GM21390 (cell line): ENCODE measurements around the gene GALK1.
A peak's percentile ranks its signal among the peaks of the same experiment; 100 is the strongest.

Experiments used
- ATAC-seq: cut with Tn5 transposase; IDR thresholded peaks from one replicate; pipeline ENCODE4 v1.9.1; 2021; ENCODE audit not compliant: unreplicated experiment

The GALK1 gene

DNA sequence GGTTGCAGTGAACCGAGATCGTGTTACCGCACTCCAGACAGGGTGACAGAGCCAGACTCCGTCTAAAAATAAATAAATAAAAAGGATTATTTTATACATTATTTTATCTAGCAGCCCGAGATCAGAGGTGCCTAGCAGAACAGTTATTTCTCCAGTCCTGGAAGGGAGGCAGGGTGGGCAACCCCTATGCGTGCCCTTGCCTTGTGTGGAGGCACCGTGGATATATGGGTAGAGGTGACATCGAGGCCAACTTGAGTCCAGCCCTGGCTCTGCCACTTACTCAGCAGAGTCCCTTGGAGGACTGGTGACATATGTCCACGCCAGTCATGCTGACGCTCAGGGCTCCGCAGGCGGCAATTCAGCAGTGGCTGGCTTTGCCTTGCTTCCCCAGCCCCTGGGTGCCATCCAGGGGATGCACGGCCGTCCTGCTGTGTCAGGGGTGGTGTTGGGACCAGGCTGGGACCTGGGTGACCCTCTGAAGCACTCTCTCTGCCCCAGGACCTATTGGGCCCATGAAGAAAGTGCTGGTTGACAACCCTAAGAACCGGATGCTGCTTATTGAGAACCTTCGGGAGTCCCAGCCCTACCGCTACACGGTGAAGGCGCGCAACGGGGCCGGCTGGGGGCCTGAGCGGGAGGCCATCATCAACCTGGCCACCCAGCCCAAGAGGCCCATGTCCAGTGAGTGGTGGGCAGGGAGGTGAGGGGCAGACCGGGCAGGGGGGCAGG lies 13.2 kb downstream of the GALK1 start:
- ATAC-seq = no peak

DNA sequence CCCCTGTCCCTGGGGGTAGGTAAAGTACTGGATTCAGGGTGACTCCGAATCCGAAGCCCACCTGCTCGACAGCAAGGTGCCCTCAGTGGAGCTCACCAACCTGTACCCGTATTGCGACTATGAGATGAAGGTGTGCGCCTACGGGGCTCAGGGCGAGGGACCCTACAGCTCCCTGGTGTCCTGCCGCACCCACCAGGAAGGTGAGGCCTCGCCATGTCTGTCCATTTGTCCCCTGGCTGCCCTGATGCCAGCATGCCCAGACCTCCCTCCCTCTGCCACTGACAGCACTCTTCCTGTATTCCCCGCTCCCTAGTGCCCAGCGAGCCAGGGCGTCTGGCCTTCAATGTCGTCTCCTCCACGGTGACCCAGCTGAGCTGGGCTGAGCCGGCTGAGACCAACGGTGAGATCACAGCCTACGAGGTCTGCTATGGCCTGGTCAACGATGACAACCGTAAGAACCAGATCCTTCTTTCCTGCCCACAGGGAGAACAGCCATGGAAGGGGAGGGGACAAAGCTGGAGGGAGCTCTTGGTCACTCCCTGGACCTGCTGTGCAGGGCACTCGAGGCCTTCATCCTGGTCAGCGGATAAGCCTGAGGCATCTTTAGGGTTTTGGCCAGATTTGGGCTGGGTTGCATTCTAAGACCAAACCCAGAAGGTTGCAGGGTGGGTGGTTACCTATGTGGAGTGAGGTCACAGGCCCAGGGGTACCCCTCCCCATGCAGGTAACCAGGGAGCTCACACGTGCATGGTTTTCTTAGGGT lies 14.2 kb downstream of the GALK1 start:
- ATAC-seq = no peak

DNA sequence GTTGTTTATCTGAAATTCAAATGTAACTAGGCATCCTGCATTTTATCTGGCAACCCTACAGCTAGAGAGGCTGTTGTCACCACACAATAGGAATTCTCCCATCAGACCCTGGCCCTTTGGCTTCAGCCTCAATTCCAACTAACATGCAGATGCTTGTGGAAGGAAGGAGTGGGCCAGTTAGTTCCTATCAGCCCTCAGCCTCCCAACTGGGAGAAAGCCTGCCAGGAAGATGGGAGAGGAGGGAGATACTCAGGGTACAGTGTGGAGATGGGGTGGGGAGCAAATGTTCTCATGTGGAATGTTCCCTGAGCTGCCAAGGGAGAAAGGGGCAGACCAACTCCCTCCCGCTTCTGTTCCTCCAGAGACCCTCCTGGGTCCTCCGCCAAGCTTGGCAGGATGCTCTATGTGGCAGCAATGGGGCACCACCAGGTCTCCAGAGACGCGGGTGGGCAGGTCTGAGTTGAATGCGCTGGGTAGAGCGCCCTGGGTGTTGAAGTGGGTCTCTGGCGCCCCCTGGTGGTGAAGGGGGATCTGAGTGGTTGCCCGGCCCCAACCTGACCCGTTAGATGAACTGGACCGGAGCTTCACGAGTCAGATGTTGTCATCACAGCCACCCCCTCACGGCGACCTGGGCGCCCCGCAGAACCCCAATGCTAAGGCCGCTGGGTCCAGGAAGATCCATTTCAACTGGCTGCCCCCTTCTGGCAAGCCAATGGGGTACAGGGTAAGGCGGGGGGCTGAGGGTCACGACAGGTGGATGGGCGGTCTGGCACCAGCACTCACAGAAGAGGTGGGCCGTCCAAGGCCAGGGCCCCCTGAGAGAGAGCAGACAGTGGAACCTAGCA lies 15.2 kb downstream of the GALK1 start:
- peak; percentile 52 for ATAC-seq

GRCh38 chr17:75748706-75749105 lies 16.3 kb downstream of the GALK1 start:
- ATAC-seq = no peak

DNA sequence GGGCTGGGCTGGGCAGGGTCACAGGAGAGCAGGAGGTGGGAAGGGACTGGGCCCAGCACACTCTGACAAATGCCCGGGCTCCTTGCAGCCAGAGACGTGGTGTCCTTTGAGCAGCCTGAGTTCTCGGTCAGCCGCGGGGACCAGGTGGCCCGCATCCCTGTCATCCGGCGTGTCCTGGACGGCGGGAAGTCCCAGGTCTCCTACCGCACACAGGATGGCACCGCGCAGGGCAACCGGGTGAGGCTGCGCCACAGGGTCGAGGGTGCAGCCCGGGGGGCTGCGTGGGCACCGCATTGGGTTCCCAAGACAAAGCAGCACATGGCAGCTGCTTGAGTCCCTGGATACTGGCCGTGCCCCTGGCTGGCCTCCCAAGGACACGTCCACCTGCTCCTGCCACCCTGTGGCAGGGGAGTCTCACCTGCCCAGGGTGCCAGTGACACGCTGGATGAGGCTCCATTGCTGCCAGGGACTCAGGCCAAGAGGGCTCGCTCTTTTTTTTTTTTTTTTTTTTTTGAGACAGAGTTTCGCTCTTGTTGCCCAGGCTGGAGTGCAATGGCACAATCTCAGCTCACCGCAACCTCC lies 21.3 kb downstream of the GALK1 start:
- ATAC-seq = no peak

- ATAC-seq = no peak
Observed at GRCh38 chr17:75742337-75742736, 22.7 kb downstream of the GALK1 start.

- ATAC-seq = no peak
Observed at GRCh38 chr17:75740631-75741077, 24.3 kb downstream of the GALK1 start.

GRCh38 chr17:75740215-75740614 lies 24.8 kb downstream of the GALK1 start:
- no peak for ATAC-seq

GRCh38 chr17:75739801-75740200 lies 25.2 kb downstream of the GALK1 start:
- no peak for ATAC-seq

DNA sequence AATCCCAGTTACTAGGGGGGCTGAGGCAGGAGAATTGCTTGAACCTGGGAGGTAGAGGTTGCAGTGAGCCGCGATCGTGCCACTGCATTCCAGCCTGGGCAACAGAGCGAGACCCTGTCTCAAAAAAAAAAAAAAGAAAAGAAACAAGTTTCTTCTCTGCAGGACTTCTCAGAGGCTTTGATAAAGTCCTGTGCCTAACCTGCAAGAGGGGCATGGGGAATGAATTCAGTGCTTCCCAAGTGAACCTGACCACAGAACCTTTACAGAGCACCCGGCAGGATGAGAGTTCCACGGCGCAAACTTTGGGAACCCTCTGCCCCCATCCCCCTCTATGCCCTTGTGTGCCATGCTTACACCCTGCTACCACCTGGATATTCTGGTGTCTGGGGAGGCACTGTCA lies 25.8 kb downstream of the GALK1 start:
- ATAC-seq = no peak

DNA sequence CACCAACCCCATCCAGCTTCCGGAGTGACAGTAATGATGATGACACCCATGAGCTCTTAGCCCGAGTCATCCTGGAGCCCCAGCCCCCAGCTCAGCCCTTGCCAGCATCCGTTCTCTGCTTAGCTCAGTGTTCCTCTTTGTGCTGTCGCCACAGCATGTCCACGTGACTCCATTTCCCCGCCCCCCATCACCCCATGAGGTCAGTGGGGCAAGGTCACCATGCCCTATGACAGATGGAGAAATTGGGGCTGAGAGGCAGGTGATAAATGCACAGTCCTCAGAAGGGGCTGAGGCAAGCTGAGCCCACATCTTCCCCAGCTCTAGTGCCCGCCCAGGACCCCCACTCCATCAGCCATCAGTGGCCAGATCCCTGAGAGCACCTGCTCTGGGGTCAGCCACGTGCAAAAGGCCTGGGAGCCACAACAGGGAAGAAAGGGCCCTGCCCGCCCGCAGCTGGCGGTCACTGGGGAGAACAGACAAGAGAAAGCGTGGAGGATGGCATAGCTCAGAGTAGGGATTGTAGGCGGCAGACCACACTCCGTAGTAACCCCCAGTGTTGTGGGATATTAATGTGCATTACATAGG lies 26.7 kb downstream of the GALK1 start:
- no peak for ATAC-seq

- ATAC-seq = no peak
Observed at GRCh38 chr17:75737133-75737962, 27.6 kb downstream of the GALK1 start.

GRCh38 chr17:75736173-75736835 lies 28.7 kb downstream of the GALK1 start:
- no peak for ATAC-seq

GRCh38 chr17:75734674-75735294 lies 30.2 kb downstream of the GALK1 start:
- ATAC-seq = no peak

- no peak for ATAC-seq
Observed at GRCh38 chr17:75733471-75733870, 31.5 kb downstream of the GALK1 start.

GRCh38 chr17:75731716-75732498 lies 33.1 kb downstream of the GALK1 start:
- no peak for ATAC-seq

DNA sequence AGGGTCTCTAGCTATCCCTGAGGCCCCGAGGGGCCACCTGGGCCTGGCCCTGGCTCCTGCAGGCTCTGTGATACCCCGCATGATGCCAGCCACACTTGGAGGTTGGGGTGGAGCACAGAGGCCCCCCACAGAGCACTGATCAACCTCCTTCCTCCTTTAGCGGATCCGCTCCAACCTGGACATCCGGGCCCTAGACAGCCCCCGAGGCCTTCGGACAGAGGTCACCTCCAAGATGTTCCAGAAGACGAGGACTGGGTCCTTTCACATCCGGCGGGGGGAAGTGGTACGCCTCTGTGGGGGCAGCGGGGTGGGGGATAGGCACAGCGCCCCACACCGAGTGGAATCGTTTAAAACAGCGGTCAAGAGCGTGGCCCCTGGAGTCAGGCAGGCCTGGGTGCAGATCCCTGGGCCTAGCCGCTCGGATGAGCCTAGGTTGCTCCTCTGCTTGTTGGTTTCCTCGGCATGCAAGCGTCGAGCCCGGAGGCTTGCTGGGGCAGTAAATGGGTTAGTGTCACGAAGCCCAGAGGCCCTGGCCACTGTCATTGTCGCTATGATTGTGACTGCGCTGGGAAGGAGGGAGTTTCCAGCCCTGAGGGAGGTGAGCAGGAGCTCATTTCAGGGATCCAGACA lies 33.8 kb downstream of the GALK1 start:
- ATAC-seq = no peak

GRCh38 chr17:75730065-75730464 lies 34.9 kb downstream of the GALK1 start:
- ATAC-seq = no peak
